PC-3 (cell line): ENCODE results near the gene KRTAP7-1.
A peak's percentile ranks its signal among the peaks of the same experiment; 100 is the strongest.

ENCODE experiments used
- CTCF ChIP-seq: fragments of 300-600 bp; sonication (generic); conservative IDR thresholded peaks from 2 replicates; pipeline ENCODE4 v1.5.1; 2017; ENCODE audit warnings: antibody characterized with exemption, low read depth, mild to moderate bottlenecking, low read length
- EZH2 ChIP-seq: fragments of 300-600 bp; sonication (generic); IDR thresholded peaks from one replicate; pipeline ENCODE4 v1.6.1; 2017; ENCODE audit warnings: antibody characterized with exemption, mild to moderate bottlenecking, low read length; ENCODE audit not compliant: unreplicated experiment
- EZH2phosphoT487 ChIP-seq: fragments of 300-600 bp; sonication (generic); IDR thresholded peaks from 2 replicates; pipeline ENCODE4 v1.6.1; 2018; ENCODE audit warnings: mild to moderate bottlenecking, antibody characterized with exemption, low read length, borderline replicate concordance

GRCh38 chr21:30831194-30831765 lies 1.7 kb upstream of the KRTAP7-1 start:
- TF ChIP-seq EZH2 (no peak), CTCF (peak; percentile 83), EZH2phosphoT487 (no peak)
